ENCODE data around the gene KCNK1. TPM values are rescaled to one million over a fixed set of nuclear protein-coding genes. Genes with fewer than 3 reads are reported as not detected.
"Not testable (repeated sequence)": the region's sequence is repeated elsewhere in the genome, so short reads cannot be mapped to it uniquely, and the experiment has no call there.

KCNK1 gene
- total RNA-seq, 2 experiments from 2014 or later, result not detected

DNA sequence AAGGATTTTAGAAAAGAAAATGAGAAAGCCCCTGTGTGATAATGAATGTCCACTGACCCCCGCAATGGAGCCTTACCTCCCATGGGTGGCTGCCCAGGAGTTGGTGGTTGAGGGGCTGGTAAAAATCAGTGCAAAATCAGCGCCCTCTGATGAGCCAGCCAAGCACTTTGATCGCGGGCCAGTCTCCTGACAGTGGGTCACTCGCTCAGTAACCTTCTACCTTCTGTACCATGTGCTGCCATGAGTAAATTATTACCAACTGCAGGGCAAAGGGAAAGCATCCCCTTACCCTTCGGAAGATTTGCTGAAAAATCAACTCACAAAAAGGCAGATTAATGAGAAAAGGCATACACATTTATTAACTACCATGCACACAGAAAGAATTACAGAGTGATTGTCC is 58.8 kb downstream of the KCNK1 start:
- Mint-ChIP-seq H3K4me1 (no peaks in the 10 kb centered on the region), H3K27ac (no peak overlapping the region), H3K4me3 (no peak overlapping the region), H3K27me3 (peaks cover 3% of the 10 kb centered on the region), H3K36me3 (no peaks in the 10 kb centered on the region), H3K9me3 (no peaks in the 10 kb centered on the region)
- ATAC-seq (ENCODE audit: low read depth), result no peak
- no peak for DNase-seq
- POLR2A ChIA-PET, result no interaction called here

DNA sequence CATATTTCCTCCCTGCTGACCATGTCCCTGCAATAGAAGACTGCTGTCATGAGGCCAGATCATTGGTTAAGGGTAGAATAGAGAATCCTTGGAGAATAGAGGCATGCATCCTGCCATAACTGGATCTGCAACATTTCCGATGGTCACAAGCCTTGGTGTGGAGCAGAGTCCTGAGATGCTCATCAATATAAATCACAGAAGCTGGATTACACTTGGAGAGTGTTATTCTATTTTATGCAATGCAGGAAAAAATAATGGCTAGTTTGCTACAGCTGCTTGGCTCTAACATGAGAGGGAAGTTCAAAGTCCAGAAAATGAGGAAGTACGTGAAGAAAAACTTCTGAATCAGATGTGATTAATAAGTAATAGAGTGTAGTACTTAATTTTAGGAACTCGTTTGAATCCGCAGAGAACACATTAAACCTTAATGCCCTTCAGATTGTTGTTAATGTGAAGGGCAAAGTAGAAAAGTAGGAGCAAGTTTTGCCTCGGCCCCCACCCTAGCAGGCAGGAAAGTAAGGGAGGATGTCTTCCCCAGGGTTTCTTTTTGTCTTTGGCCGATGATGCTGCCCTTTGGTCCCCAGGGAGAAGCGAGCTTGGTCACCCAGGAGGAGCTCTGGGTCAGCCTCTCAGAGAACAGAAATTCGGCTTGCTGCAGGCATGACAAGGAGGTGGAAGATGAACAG is 59.5 kb downstream of the KCNK1 start:
- Mint-ChIP-seq H3K4me1 (no peaks in the 10 kb centered on the region), H3K36me3 (no peaks in the 10 kb centered on the region), H3K9me3 (no peaks in the 10 kb centered on the region), H3K4me3 (no peak overlapping the region), H3K27me3 (peaks cover 3% of the 10 kb centered on the region), H3K27ac (no peak overlapping the region)
- DNase-seq, result no peak
- ATAC-seq (ENCODE audit: low read depth), result no peak
- POLR2A ChIA-PET, result no interaction called here

DNA sequence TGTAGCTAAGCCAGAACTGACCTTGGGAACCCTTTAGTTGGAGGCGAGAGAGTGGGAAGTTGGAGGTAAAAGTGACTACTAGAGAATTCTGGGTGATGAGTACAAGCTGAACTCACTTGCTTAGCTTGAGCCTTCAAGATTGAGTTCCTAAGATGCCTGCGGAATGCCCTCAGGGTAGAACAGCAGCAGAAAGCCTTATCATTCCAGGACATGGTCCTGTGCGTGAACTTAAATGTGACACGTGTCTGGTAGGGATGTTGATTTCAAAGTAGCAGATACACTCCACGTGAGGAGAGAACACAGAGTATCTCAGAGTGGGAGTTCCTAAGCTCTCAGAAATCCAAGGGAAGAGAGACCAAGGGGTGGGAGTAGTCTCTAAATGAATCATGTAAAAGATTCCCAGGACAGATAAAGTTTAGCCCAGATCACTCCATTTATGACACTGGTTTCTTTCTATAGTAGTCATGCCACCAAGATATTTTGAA is 60.1 kb downstream of the KCNK1 start:
- POLR2A ChIA-PET, result no interaction called here
- H3K27ac Mint-ChIP-seq, result no peak overlapping the region
- no peaks in the 10 kb centered on the region for H3K4me1 Mint-ChIP-seq

DNA sequence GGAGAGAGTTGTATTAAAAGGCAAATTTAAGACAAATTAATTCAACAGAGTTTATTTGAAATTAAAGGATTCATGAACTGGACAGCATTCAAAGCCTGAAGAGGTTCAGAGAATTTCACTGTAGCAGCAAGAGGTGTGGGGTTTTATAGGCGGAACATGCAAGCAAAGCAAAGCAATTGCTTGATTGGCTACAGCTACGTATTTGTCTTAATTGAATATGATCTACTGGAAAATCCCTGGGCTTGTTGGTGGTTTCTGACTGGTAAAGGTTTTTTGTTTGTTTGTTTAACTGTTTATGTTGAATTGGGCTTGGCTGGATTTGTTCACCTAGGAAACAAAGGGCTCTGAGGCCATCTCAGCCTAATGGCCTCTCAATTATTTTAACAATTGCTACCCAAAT is 61.5 kb downstream of the KCNK1 start:
- Mint-ChIP-seq H3K27me3 (peaks cover 3% of the 10 kb centered on the region), H3K36me3 (no peaks in the 10 kb centered on the region), H3K4me1 (no peaks in the 10 kb centered on the region), H3K27ac (no peak overlapping the region), H3K9me3 (no peaks in the 10 kb centered on the region), H3K4me3 (no peak overlapping the region)
- no peak for DNase-seq
- POLR2A ChIA-PET, result no interaction called here
- ATAC-seq (ENCODE audit: low read depth), result no peak

More for the DNA sequence above, 60.1 kb downstream of the KCNK1 start:
- Mint-ChIP-seq H3K36me3 (no peaks in the 10 kb centered on the region), H3K9me3 (no peaks in the 10 kb centered on the region), H3K27me3 (peaks cover 3% of the 10 kb centered on the region), H3K4me3 (no peak overlapping the region)
- DNase-seq (no peak), ATAC-seq (ENCODE audit: low read depth) (no peak)

DNA sequence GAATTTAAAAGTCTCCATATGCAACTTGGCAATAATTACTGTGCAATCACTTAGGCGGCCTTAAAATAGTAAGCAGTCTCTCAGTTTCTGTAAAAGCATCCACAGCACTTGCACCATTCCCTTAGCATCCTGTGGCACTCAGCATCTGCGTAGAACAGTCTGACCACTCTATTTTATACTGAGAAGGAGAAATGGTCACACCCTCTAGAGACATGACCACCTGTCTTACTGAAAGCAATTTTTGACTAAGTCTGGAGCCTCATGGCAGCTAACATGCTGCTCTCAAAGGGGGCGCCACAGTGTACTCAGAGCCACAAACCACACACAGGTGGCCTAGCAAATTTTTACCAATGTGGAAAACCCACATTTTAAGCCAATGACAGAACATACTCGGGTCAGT is 62.0 kb downstream of the KCNK1 start:
- no peak for ATAC-seq (ENCODE audit: low read depth)
- DNase-seq, result no peak

GRCh38 chr1:233677690-233678354 is 63.9 kb downstream of the KCNK1 start:
- no peak overlapping the region for H3K4me3 Mint-ChIP-seq
- H3K9me3 Mint-ChIP-seq, result no peaks in the 10 kb centered on the region

More for the DNA sequence above, 62.0 kb downstream of the KCNK1 start:
- Mint-ChIP-seq H3K27me3 (peaks cover 3% of the 10 kb centered on the region), H3K9me3 (no peaks in the 10 kb centered on the region), H3K4me3 (no peak overlapping the region), H3K4me1 (no peaks in the 10 kb centered on the region), H3K36me3 (no peaks in the 10 kb centered on the region), H3K27ac (no peak overlapping the region)
- POLR2A ChIA-PET, result no interaction called here

DNA sequence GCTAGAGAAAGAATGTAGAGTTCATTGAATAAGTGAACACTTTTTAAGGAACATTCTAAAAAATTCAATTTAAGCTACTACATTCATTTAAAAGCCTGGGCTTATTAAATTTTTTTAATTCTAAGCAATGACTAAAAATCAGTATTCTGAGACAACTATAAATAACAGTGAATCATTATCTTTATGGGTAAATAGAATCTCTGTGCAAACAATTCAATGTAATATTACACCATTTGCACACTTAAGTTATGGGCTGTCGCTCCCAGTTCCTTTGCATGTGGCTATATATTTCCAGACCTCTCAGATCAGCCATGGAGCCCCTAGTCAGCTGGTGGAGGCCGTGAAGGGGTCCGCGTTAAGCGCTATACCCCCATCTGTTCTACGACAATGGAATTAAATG is 65.1 kb downstream of the KCNK1 start:
- H3K27ac Mint-ChIP-seq, result no peak overlapping the region
- ATAC-seq (ENCODE audit: low read depth) (no peak), DNase-seq (no peak)
- H3K4me3 Mint-ChIP-seq, result no peak overlapping the region
- no peaks in the 10 kb centered on the region for H3K9me3 Mint-ChIP-seq
- POLR2A ChIA-PET, result no interaction called here
- H3K36me3 Mint-ChIP-seq, result no peaks in the 10 kb centered on the region
- peaks cover 3% of the 10 kb centered on the region for H3K27me3 Mint-ChIP-seq
- no peaks in the 10 kb centered on the region for H3K4me1 Mint-ChIP-seq

More at GRCh38 chr1:233677690-233678354, 63.9 kb downstream of the KCNK1 start:
- H3K4me1 Mint-ChIP-seq, result no peaks in the 10 kb centered on the region
- H3K27ac Mint-ChIP-seq, result no peak overlapping the region
- ATAC-seq (ENCODE audit: low read depth), result no peak
- H3K36me3 Mint-ChIP-seq, result no peaks in the 10 kb centered on the region
- POLR2A ChIA-PET, result no interaction called here
- DNase-seq, result no peak
- H3K27me3 Mint-ChIP-seq, result peaks cover 3% of the 10 kb centered on the region

DNA sequence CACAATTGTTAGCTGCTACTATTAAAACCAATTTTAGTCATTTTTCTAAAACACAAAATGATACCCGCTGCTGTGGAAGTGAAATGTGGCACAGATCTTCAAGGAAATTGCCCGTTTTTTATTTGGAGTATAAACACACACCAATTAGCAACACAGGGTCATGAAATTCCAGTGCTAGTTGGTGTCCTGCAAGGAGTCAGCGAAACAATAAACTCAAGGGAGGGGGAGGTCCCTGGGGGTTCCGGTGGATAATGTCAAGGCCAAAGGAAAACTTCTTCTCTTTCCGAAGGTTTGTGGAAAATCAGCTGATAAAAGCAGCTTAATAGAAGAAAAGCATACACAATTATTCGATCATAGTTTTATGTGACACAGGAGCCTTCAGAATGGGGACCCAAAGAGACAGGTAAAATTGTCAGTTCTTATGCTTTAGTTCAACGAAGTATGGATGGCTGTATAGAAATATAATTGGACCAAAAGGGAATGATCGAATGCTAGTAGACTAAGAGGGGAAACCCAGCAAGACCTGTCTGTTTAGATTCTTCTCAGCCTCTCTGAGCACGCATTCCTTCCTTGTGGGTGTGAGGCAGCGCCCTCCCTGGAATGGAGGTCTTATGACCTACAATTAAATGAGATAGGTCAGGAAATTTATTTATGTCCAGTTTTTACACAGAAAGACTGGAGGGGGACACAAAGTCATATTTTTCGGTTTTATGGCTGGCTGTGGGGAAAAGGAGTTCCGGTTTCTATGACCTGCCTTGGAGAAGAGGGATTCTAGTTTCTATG is 65.9 kb downstream of the KCNK1 start:
- POLR2A ChIA-PET, result no interaction called here
- ATAC-seq (ENCODE audit: low read depth) (no peak), DNase-seq (no peak)
- H3K36me3 Mint-ChIP-seq, result no peaks in the 10 kb centered on the region
- H3K4me1 Mint-ChIP-seq, result no peaks in the 10 kb centered on the region
- no peaks in the 10 kb centered on the region for H3K9me3 Mint-ChIP-seq
- H3K27me3 Mint-ChIP-seq, result peaks cover under 1% of the 10 kb centered on the region
- no peak overlapping the region for H3K27ac Mint-ChIP-seq
- no peak overlapping the region for H3K4me3 Mint-ChIP-seq

- Mint-ChIP-seq H3K4me3 (no peak overlapping the region), H3K9me3 (no peaks in the 10 kb centered on the region), H3K4me1 (no peaks in the 10 kb centered on the region), H3K27ac (no peak overlapping the region), H3K27me3 (no peaks in the 10 kb centered on the region), H3K36me3 (no peaks in the 10 kb centered on the region)
- ATAC-seq (ENCODE audit: low read depth) (no peak), DNase-seq (no peak)
- POLR2A ChIA-PET, result no interaction called here
Measured at GRCh38 chr1:233681285-233681684, 67.4 kb downstream of the KCNK1 start.

DNA sequence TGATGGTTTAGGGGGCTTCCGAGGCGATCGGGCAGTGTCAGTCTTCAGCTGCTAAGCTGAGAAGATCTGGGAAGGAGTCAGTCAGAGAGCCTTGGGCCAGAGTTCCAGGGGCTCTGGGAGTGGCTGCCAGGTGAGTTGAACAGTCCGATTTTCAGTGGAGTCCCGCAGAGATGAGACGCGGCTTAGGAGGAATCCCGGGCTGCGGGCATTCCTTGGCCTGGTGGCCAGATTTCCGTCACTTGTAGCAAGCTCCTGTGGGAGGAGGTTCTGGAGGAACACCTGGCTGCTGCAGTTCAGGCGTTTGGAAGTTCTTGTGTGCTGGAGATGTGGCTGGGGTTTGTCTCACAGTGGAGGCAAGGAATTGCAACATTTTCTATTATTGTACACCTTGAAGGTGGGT is 72.7 kb downstream of the KCNK1 start:
- H3K27ac Mint-ChIP-seq; DNase-seq; H3K4me1 Mint-ChIP-seq; H3K27me3 Mint-ChIP-seq; ATAC-seq (ENCODE audit: low read depth); H3K9me3 Mint-ChIP-seq; H3K4me3 Mint-ChIP-seq; H3K36me3 Mint-ChIP-seq; POLR2A ChIA-PET: not testable (repeated sequence)

DNA sequence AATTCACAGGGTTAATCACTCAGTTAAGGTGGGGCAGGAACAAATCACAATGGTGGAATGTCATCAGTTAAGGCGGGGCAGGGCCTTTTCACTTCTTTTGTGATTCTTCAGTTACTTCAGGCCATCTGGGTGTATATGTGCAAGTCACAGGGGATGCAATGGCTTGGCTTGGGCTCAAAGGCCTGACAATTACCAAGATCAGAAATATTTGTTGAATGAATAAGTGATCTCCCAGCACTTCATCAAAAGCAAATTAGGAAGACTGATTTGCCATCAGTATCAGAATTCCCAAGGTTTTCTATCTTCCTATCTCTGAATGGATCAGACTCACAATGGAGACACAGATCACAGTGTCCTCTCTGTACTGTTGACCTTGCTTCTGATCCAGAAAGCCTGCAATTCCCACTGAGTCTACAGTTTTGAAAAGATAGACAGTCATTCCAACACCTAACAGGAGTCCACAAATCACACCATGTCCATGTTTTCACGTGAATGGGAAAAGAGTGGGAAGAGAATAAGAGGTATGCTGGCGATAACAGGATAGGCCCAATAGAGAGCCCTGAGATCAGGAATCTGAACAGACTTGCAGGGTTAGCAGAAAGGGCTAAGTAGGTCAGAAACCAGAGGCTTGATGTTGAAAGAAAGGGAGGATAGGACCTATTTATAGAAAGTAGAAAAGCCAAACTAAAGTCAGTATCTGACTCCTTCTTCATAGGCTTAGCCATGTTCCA is 75.3 kb downstream of the KCNK1 start:
- DNase-seq (no peak), ATAC-seq (ENCODE audit: low read depth) (no peak)
- Mint-ChIP-seq H3K36me3 (no peaks in the 10 kb centered on the region), H3K9me3 (no peaks in the 10 kb centered on the region), H3K27ac (no peak overlapping the region), H3K4me1 (no peaks in the 10 kb centered on the region), H3K4me3 (no peak overlapping the region), H3K27me3 (no peaks in the 10 kb centered on the region)
- POLR2A ChIA-PET, result no interaction called here

- no peaks in the 10 kb centered on the region for H3K27me3 Mint-ChIP-seq
- no peaks in the 10 kb centered on the region for H3K9me3 Mint-ChIP-seq
- ATAC-seq (ENCODE audit: low read depth) (no peak), DNase-seq (no peak)
- no peak overlapping the region for H3K4me3 Mint-ChIP-seq
- no peaks in the 10 kb centered on the region for H3K36me3 Mint-ChIP-seq
- H3K27ac Mint-ChIP-seq, result no peak overlapping the region
- H3K4me1 Mint-ChIP-seq, result no peaks in the 10 kb centered on the region
- POLR2A ChIA-PET, result no interaction called here
Measured at GRCh38 chr1:233689748-233690254, 75.9 kb downstream of the KCNK1 start.

GRCh38 chr1:233695901-233696300 is 82.0 kb downstream of the KCNK1 start:
- H3K4me1 Mint-ChIP-seq, result no peaks in the 10 kb centered on the region
- ATAC-seq (ENCODE audit: low read depth) (no peak), DNase-seq (no peak)
- POLR2A ChIA-PET, result no interaction called here
- no peaks in the 10 kb centered on the region for H3K9me3 Mint-ChIP-seq
- no peaks in the 10 kb centered on the region for H3K27me3 Mint-ChIP-seq
- no peaks in the 10 kb centered on the region for H3K36me3 Mint-ChIP-seq
- H3K4me3 Mint-ChIP-seq, result no peak overlapping the region
- no peak overlapping the region for H3K27ac Mint-ChIP-seq
